Epidermal melanocyte (primary cell): Measurements from ENCODE around the gene VSTM4.

Experiments
- DNase-seq: peaks from one replicate; pipeline ENCODE4 v3.0.0; 2011; ENCODE audit warnings: low spot score; ENCODE audit not compliant: insufficient read length

Gene VSTM4

DNA sequence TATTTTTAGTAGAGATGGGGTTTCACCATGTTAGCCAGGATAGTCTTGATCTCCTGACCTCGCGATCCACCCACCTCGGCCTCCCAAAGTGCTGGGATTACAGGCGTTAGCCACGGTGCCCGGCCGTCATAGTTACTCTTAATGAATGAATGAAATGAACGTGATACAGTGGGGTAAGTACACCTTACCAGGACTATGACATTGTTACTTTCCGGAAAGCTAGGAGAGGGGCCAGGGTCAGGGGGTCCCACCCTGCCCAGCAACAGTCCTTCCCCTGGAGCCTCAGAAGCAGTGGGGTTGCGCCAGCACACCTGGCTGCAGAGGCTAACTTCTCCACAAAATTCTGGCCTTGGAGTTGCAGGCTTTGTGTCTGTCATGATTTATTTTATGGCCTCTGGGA lies 21.4 kb downstream of the VSTM4 start:
- DNase-seq, result no peak

DNA sequence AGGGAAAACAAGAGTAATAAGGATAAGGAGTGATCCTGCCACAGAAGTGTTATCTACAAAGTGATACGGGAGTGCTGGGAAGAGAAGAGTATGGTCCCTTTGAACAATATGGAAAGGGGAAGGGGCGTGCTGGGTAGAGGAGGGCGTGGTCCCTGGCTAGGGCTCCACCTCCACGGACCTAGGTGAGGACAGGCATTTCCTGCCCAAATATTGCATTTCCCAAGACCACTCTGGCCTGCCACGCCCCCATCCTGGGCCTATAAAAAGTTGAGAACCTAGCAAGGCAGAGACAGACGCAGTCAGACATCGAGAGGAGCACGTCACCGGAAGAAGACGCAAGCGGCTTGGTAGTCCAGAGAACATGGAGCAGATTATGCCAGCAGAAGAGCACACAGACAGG lies 22.8 kb downstream of the VSTM4 start:
- DNase-seq, result no peak

DNA sequence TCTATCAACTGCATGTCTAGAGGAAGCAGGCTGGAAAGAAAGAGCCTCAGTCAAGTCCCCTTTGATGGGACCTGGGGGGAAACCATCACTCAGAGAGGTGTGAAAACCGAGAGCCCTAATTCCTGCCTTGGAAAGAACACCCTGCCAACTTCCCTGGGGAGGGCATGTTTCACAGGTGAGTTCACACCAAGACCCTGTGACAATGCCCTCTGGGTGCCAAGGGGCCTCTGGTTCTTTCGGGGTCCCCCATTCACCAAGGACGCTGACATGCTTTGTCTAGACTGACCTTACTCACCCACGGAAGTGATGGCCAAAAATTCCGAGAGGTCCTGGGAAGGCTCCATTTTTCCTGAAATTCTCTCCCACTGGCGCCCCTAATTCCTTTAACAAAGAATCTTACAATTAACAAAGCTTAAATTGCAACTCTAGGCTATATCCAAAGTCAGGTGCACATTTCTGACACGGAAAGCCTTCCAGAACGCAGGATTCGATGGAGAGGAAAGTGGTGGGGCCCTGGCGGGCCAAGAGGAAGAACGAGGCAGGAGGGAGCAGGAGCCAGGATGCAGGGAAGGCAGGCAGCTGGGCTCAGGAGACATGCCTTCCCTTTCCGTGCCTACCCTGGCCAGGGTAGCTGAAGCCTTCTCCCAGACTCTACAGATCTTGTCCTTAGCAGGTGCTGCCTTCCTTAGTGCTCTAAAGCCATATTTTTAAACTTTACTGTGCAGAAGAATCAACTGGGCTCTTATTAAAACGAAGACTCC lies 23.7 kb downstream of the VSTM4 start:
- DNase-seq, result no peak

DNA sequence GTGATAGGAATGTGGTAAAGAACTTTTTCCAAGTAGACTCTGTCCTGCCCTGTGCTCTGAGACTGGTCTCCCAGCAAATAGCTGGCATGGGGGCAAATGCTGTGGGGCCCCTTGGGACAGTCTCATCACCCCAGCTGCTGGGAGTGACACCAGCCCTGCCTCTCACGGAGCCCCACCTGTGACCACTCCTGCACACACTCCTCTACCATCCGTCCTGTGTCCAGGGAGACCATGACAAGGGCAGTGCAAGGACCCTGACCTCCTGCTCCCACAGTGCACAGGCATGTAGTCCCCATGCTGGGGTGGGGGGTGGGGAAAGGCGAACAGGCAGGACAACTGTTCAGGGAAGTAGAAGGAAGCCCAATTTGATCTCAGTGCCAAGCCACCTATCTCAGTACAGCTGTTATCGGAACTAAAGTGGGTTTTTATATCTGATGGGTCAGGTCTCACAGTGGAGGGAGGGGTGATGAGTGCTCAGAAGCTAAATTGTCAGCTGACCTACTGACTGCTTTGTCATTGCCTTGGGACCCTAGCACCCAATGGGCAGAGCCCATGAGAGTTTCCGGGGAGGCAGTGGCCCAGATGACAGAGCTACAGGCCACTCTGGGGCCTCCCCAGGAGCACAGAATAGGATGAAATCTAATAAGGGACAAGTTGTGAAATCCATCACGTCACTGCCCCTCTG lies 24.5 kb downstream of the VSTM4 start:
- no peak for DNase-seq

DNA sequence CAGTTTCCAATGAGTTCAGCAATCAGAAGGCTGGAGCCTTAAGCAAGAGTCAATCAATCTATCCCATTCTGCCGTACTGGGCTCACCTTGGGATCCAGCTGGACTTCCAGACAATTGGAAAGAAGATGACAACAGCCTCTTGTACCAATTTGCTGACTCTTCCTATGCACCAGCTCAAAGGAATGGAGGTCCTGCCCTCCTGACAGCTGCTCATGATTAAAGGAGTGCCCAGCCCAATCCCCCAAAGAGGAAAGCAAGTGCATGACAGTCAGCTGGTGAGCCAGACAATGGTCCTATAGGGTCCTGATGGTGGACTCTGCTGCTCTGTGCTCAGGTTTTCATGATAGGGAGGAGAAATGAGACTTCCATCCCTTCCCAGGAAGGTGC lies 25.1 kb downstream of the VSTM4 start:
- DNase-seq, result no peak

DNA sequence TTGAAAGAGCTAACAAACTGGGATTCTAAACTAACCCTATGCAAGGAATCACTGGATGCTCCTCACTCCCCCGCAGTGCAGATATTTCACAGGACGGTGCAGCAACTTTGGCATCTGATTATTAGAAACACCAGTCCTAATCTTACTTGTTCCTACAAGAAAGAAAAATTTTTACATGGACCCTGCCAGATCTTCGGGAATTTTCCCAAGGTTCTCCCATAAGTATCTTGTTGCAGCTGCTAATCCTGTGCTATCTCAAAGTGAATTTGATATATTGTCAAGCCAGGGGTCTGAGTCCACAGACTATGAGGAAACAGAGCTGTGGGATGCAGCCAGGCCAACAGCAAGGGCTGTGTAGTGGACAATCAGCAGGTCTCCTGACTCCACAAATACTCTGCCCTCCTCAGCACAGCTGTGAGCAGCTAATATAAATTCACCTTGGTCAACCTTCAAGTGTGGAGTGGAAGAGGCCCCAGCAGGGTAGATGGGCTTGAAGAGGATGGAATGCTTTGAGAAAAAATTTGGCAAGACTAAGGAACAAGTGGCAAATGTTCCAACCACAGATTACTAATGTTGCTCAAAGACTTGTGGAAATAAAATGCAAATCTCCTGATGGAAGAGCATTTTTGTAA lies 25.6 kb downstream of the VSTM4 start:
- no peak for DNase-seq

DNA sequence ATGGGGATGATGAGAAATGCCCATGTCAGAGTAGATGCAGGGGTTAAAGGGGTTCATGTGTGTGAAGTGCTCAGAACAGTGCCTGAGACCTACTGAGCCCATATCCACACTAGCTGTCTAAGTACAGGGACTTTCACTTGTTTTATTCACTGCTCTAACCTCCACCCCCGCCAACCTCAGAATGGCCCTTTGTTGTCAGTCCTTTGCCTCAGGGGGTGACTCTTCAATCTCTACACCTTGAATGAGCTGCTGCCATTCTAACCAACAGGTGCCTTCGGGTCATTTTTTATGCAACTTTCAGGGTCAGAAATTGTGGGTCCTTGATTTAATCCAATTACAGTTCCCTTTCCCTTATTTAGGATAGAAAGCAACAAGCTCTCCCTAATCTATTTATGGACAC lies 26.2 kb downstream of the VSTM4 start:
- no peak for DNase-seq

DNA sequence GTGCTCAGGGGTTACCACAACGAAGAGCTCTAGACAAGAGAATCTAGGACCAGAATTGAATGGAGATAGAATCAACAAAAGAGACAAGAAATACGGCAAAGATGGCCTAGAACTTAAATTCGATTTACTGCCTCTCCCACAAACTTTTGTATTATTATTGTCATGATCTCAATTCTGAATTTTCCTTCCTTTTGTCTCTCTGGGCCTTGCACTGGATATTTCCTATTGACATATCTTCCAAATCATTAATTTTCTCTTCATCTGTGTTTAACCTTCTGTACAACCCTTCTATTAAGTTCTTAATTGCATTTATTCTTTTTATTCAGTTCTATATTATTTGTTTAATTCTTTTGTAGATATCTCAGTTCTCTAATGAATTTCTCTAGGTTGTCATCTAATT lies 28.4 kb downstream of the VSTM4 start:
- DNase-seq, result no peak

DNA sequence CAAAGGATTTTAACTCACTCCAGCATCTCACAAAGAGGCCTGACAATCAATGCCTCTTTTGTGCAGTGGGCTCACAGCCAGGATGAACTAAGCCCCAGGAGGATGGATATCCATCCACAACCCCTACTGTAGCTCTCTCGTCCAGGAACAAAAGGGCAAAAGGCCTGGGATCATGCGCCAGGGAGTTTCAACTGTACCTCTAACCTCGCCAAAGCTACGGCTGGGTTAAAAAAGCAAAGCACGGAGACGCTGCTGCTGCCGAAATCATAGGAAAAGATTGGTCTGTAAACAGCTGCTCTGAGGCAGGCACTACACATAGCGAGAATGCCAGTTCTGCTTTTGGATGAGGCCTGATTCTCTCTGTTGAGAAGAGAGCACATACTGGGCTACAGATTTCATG lies 32.1 kb downstream of the VSTM4 start:
- no peak for DNase-seq

DNA sequence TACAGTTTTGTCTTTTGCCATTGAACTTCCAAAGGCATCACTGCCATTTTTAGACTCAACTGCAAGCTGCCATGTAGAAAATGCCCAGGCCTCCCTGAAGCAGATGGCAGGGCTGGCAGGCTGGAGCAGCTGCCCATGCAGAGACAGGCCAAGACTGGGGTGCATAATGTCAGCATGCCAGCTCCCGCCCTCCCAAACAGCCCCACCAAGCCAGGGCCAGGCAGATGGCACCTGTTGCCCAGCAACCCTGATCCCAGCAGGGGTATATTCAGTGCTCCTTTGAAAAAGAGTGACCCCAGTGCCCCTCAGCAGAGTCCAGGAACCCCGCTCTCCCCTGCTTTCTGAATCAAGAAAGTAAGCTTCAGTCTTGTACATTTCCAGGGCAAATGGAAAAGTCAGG lies 32.6 kb downstream of the VSTM4 start:
- DNase-seq, result no peak

DNA sequence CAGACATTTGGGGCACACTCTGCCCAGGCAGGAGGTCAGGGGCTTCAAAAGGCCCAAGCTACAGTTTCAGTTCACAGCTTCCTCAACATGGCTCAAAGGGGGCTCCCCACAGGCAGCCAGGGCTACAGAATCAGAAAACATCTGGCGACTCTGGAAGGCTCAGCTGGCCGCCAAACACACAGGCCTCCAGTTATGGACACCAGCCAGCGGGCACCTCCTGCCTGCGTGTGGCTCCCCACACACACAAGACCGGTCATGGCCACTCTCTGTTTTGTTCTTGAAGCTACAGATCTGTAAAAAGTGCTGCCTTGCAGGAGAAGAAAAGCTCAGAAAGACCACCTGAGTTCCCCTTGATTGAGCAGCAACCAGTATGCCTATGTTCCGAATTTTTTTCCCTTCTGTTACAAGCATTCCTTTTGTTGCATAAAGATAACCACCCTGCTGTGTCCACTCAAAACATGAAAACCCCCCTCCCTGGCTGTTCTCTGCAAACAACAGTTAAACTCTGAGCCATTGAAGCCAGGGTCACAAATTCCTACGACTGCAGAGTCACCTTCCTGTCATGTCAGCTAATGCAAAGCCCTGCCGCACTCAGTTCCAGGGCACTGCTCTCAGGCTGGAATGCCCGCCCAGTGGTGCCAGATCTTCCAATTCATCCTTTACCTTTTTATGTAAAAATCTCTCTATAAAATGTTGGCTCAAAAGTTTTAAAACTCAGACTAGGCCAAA lies 33.6 kb downstream of the VSTM4 start:
- DNase-seq, result no peak

DNA sequence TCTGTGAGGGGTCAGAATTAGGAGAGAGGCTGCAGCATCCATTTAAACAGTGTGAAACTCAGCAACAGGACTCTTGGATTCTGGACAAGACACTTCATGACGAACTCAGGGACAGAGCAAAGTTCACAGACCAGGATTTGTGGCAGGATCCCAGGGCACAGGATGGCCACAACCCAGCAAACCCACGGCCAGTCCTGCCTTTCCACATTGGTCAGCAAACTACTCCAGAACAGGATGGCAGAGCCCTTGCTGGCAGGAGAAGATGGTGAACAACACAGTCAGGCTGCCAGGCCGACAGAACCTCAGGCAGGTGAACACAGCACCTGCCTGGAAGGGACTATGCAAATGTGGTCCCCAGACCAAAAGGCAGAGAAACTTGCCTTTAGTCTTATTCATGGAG lies 34.4 kb downstream of the VSTM4 start:
- no peak for DNase-seq

DNA sequence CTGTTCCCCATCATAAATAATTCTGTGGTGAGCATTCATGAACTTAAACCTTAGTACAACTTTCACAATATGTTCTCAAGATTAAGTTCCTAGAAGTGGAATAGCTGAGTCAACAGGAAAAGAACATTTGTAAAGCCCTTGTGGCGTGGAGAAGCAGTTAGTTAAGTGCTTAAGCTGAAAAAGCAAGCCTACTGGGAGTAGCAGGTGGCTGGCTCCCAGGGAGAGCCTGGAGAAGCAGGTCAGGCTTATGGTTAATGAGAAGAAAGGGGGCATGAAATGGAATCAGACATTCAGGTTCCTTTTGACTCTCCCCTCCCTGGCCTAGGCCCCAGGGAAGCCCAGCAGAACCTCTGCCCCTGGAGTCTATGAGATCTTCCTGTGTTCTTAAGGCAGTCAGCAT lies 35.3 kb downstream of the VSTM4 start:
- DNase-seq, result no peak

DNA sequence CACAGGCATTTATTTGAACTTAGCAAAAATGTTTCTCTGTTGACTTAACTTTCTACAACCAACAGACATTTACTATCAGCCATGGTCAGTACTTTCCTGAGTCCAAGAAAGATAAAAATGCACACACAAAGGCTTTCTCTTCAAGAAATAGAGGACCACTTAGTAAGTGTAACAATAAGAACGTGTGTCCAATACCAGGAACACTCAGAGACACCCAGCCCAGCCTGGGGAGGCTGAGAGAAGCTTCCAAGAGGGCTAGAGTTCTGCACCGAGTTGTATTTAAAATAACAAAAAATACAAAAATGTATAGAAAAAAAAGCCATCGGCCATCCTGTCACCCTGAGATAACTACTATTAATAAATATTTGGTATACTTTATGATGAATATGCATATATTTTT lies 35.8 kb downstream of the VSTM4 start:
- no peak for DNase-seq

DNA sequence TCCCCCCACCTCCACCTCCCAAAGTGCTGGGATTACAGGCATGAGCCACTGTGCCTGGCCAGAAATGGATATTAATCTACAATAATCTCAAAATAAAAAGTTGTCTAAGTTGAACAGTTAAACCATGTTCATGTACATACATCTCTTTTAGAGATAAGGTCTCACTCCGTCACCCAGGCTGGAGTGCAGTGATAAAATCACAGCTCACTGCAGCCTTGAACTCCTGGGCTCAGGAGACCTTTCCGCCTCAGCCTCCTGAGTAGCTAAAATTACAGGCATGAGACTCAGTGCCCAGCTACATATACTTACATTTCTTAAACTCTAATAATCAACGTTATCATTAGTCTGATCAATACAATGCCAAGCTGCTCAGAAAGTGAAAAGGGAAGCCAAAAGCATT lies 36.2 kb downstream of the VSTM4 start:
- DNase-seq, result no peak

DNA sequence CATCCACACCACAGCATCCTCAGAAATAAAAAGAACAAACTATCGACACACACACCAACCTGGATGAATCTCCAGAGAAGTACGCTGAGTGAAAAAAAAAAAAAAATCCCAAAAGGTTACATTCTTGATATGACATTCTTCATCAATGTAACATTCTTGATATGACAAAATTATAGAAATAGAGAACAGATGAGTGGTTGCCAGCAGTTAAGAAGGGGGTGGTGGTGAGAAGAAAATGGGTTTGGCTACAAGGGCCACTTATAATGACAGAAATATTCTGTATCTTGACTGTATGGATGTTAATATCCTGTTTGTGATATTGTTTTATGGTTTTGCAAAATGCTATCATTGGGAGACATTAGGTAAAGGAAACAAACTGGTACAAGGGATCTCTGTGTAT lies 36.9 kb downstream of the VSTM4 start:
- no peak for DNase-seq

DNA sequence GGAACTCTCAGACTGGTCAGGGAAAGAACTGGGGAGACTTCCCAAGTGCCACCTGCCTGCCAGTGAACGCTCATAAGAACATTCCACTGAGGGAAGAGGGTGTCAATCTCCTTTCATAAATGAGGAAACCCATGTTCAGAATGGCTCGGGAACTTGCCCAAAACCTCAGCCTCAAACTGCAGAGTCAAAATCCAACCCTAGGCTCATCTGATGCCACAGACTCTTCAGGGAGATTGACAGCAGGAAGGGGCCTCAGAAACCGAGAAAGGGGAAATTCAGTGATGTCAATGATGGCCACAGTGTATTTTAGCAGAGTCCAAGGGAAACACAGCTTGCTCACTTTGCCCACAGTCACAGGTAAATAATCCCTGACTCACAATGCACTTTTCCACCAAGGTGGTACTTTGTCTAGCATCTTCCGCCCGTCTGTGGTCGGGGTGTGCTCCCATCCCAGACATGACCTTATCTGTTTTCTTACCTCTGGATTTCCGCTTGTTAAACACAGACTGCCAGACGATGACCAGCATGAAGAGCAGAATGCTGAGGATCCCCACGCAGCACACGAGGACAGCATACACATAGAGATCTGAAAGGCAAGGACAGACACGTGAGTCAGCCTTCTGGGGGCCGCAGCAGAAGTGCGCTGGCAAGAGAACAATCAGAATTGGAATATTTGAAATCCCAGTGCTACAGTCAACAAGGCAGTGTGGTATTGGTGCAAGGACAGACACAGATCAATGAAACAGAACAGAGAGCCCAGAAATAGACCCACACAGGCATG lies 38.4 kb downstream of the VSTM4 start:
- DNase-seq, result no peak

DNA sequence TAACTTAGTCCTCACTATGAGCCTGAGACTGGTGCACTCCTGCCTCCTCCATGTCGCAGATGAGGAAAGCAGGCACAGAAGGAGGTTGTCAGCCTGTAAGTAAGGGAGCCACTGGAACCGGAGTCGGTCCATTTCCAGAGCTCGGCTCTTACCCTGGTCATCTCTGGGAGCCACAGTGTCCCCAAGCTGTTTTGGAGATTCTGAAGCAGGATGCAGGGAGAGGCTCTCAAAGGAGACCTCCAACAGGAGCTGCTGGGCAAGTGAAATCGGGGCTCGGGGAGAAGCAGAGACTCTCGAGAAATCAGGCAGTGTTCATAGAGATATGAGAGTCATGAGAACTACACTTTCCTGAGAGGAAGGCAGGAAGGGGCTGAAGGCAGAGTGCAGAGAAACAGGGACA lies 39.0 kb downstream of the VSTM4 start:
- no peak for DNase-seq

DNA sequence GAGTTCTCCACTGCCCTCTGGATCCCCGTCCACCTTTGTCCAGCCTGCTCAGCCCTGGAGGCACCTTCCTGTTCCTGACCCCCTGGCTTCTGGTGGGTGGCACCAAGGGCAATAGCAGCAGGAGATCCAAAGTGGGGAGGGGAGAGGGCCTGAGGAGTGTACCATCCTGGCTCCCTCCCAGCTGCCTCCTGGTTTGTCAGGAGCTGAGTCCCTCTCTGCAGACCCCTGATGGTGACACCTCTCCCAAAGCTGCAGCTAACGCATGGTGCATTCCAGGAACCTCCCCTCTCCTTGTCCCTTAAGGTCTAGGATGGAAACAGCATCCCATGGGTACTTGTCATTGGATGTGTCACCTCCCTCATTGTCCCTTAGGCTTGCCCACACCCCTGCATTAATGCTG lies 39.6 kb downstream of the VSTM4 start:
- DNase-seq, result no peak

DNA sequence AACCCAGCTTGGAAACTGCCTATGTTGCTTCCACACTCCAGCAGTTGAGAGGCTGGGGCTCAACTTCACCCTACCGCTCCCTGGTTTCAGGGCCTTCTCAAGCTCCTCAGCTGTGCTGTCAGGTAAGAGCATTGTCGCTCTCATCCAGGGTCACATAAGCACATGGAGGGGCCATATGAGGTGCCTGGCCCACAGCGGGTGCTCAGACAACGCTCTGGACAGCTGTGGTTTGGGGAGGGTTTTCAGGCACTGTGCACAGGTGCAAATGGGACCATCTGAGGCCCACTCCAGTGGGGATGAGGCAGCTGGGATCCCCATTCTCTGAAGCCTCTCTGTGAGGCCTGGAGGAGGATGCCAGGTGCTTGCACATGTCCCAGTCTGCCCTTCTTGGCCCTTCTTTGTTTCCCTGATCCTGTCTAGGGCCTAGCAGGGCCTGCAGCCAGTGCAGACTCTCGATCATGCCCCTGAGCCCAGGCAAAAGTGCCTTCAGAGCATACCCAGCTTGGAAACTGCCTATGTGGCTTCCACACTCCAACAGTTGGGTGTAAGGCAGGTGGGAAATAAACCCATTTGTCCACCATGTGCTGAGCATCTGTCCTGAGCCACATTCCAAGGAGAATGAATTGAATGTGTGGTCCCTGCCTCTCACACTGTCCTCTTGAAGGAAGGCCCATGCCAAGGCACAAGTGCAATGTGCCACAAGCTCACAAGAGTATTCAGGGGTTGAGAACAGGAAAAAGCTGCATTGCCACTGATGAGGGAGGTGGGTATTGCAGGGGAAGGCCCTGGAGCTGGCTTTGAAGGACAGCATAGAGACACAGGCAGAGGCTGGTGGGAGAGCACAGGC lies 40.3 kb downstream of the VSTM4 start:
- DNase-seq, result no peak
